ENCODE data around the gene FGF19. TPM values are rescaled to one million over a fixed set of nuclear protein-coding genes. Genes with fewer than 3 reads are reported as not detected.

FGF19 gene
- total RNA-seq, 3 donors from 2014 or later: not detected

DNA sequence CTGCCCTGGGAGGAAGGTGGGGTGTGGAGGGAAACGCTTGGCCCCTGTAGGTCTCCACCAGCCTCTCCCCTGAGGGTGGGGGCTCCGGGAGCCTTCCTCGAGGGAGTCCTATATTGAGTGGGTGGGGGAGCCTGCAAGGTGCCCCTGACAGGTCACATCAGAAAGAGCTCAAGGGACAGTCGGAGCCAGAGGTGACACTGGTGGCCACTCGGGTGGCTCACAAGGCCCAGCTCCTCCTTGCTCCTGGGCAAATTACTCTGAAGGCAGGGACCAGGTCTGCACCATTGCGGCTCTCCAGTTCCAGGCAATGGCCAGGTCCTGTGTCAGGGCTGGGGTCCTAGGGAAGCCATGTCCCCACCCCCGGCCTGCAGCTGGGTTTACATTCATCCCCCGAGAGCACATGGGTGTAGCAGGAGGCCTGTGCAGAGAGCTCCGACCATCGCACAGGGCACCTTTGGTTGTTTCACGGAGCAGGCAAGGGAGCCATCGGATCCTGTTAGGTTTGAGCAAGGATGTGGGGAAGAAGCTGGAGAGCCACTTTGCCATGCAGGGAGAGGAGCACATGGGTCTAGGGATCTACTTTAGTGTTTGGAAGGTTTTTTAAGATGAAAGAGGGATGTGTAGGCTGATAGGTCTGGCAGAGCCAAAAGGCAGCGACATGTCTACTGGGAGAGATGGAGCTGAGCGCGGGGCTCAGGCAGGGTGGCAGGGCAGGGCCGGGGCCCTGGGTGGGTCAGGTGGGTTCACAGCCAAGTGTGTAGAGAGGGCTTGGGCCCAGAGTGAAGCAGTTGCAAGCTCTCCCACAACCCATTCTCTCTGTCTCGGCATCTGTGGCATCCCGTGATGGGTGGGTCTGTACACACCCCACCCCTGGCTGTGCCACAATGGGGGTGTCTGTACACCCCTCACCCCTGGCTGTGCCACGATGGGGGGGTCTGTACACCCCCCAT is 48.1 kb downstream of the FGF19 start:
- peaks cover 4% of the 10 kb centered on the region for H3K36me3 ChIP-seq
- peak overlapping the region in 1 of 2 donors; percentile 75 for H3K27ac ChIP-seq
- DNase-seq (ENCODE audit: low spot score in 2 of 2): peak in 1 of 2 donors; percentile 43
- TF ChIP-seq, protein P1, sequence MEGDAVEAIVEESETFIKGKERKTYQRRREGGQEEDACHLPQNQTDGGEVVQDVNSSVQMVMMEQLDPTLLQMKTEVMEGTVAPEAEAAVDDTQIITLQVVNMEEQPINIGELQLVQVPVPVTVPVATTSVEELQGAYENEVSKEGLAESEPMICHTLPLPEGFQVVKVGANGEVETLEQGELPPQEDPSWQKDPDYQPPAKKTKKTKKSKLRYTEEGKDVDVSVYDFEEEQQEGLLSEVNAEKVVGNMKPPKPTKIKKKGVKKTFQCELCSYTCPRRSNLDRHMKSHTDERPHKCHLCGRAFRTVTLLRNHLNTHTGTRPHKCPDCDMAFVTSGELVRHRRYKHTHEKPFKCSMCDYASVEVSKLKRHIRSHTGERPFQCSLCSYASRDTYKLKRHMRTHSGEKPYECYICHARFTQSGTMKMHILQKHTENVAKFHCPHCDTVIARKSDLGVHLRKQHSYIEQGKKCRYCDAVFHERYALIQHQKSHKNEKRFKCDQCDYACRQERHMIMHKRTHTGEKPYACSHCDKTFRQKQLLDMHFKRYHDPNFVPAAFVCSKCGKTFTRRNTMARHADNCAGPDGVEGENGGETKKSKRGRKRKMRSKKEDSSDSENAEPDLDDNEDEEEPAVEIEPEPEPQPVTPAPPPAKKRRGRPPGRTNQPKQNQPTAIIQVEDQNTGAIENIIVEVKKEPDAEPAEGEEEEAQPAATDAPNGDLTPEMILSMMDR (IDR thresholded peaks at IDR 0.05): no peak
- TF ChIP-seq POLR2A (IDR thresholded peaks at IDR 0.05) (no peak), POLR2AphosphoS5 (IDR thresholded peaks at IDR 0.05) (no peak)
- no peaks in the 10 kb centered on the region for H3K27me3 ChIP-seq
- intact Hi-C loops (cut with DNase I; ENCODE audit: low total_unique reads): loop anchor here (5.0 kb wide), 1 partner anchor 1083 kb away; no protein-coding TSS in a partner anchor
- H3K4me3 ChIP-seq: no peak overlapping the region
- H3K9me3 ChIP-seq: no peaks in the 10 kb centered on the region
- no peaks in the 10 kb centered on the region for H3K4me1 ChIP-seq

DNA sequence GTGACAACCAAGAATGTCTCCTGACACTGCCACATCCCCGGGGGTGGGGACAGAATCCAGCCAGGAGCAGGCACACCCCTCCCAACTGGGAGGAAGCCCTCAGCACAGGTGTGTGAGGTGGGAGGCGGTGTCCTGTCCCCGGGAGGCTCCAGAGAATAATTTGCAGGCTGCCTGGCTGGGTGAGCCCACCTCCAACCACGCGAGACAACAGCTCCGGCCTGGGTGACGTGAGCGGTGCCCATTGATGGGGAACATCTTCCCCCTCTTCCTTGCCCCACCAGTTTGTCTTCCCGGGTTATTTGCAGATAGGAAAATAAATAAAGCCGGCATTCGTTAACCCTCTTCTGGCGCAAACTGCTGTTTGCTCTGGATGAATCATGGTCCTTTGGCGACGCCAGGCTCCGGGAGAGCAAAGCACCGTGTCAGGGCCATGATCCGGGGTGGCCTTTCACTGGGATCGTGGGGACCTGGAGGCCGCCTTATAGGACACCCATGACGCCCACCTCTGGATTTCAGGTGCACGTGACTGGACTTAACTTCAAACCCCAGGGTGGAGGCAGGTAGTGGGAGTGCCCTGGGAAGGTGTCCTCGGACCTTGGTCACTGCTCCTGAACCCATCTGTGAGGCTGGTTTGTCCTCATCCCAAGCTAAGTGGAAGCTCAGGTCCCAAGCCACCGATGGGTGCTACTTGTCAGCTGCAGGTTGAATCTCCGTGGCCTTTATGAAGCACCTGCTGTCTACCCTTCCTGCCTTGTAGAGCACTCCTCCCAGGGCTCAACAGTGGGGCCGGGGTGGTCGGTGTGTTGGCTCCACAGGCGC is 49.0 kb downstream of the FGF19 start:
- Histone ChIP-seq H3K4me1 (no peaks in the 10 kb centered on the region), H3K4me3 (peak overlapping the region in 1 of 3 donors; percentile 28), H3K27me3 (no peaks in the 10 kb centered on the region), H3K27ac (peak overlapping the region; percentile 19 to 87), H3K9me3 (no peaks in the 10 kb centered on the region), H3K36me3 (peaks cover 4% of the 10 kb centered on the region)
- intact Hi-C loops (cut with DNase I; ENCODE audit: low total_unique reads): loop anchor here (5.0 kb wide), 1 partner anchor 1083 kb away; no protein-coding TSS in a partner anchor
- peak in 1 of 2 donors; percentile 63 for DNase-seq (ENCODE audit: low spot score in 2 of 2)
- TF ChIP-seq, protein P1 (IDR thresholded peaks at IDR 0.05): no peak
- TF ChIP-seq POLR2AphosphoS5 (IDR thresholded peaks at IDR 0.05) (no peak), POLR2A (IDR thresholded peaks at IDR 0.05) (no peak)

DNA sequence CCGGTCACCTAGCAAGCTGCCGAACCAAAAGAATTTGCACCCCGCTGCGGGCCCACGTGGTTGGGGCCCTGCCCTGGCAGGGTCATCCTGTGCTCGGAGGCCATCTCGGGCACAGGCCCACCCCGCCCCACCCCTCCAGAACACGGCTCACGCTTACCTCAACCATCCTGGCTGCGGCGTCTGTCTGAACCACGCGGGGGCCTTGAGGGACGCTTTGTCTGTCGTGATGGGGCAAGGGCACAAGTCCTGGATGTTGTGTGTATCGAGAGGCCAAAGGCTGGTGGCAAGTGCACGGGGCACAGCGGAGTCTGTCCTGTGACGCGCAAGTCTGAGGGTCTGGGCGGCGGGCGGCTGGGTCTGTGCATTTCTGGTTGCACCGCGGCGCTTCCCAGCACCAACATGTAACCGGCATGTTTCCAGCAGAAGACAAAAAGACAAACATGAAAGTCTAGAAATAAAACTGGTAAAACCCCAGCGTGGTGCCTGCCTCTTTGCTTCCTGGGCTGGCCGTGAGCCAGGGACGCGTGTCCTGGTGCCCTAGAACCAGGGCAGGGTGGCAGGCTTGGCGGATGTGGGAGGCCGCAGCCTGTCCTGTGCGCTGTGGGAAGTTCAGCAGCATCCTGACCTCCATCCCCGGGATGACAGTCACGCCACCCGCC is 49.7 kb downstream of the FGF19 start:
- Histone ChIP-seq H3K4me1 (no peaks in the 10 kb centered on the region), H3K4me3 (peak overlapping the region in 1 of 3 donors; percentile 28), H3K27me3 (no peaks in the 10 kb centered on the region), H3K9me3 (no peaks in the 10 kb centered on the region), H3K27ac (peak overlapping the region; percentile 19 to 87), H3K36me3 (peaks cover 4% of the 10 kb centered on the region)
- intact Hi-C loops (cut with DNase I; ENCODE audit: low total_unique reads): no loop called here
- DNase-seq (ENCODE audit: low spot score in 2 of 2): peak in 1 of 2 donors; percentile 75
- TF ChIP-seq POLR2AphosphoS5 (IDR thresholded peaks at IDR 0.05) (no peak), POLR2A (IDR thresholded peaks at IDR 0.05) (no peak)
- TF ChIP-seq, protein P1 (IDR thresholded peaks at IDR 0.05): no peak

DNA sequence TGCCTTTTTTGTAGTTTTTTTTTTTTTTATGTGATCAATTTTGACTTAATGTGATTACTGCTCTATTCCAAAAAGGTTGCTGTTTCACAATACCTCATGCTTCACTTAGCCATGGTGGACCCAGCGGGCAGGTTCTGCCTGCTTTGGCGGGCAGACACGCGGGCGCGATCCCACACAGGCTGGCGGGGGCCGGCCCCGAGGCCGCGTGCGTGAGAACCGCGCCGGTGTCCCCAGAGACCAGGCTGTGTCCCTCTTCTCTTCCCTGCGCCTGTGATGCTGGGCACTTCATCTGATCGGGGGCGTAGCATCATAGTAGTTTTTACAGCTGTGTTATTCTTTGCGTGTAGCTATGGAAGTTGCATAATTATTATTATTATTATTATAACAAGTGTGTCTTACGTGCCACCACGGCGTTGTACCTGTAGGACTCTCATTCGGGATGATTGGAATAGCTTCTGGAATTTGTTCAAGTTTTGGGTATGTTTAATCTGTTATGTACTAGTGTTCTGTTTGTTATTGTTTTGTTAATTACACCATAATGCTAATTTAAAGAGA is 50.3 kb downstream of the FGF19 start:
- intact Hi-C loops (cut with DNase I; ENCODE audit: low total_unique reads): no loop called here
- Histone ChIP-seq H3K27ac (peak overlapping the region in 1 of 2 donors; percentile 87), H3K4me3 (no peak overlapping the region), H3K27me3 (no peaks in the 10 kb centered on the region), H3K4me1 (no peaks in the 10 kb centered on the region), H3K36me3 (peaks cover 4% of the 10 kb centered on the region), H3K9me3 (no peaks in the 10 kb centered on the region)
- TF ChIP-seq POLR2A (IDR thresholded peaks at IDR 0.05): no peak
- TF ChIP-seq POLR2AphosphoS5 (IDR thresholded peaks at IDR 0.05): no peak
- TF ChIP-seq, protein P1 (IDR thresholded peaks at IDR 0.05): no peak
- DNase-seq (ENCODE audit: low spot score in 2 of 2): no peak

Data from breast epithelium (tissue), 4 donors.